ENCODE measurements around the gene AWAT1. TPM values are rescaled to one million over a fixed set of nuclear protein-coding genes. Genes with fewer than 3 reads are reported as not detected.
"Not testable (repeated sequence)": the region's sequence is repeated elsewhere in the genome, so short reads cannot be mapped to it uniquely, and the experiment has no call there.

Gene AWAT1
- polyA plus RNA-seq, 1 donor, result not detected

GRCh38 chrX:70262952-70263567, 28.6 kb downstream of the AWAT1 start:
- no peak for DNase-seq

- no peak for DNase-seq
Observed at GRCh38 chrX:70264784-70265183, 30.3 kb downstream of the AWAT1 start.

GRCh38 chrX:70268034-70268433, 33.6 kb downstream of the AWAT1 start, which contains the start of gene ARR3:
ARR3 (plus strand) TSS chrX:70268334; CDS start chrX:70269386, 1,052 bp downstream.
- no peak for DNase-seq

- not testable (repeated sequence) for DNase-seq
Observed at GRCh38 chrX:70274029-70274428, 39.6 kb downstream of the AWAT1 start.

GRCh38 chrX:70279081-70279480, 44.6 kb downstream of the AWAT1 start:
- no peak for DNase-seq

GRCh38 chrX:70280573-70280972, 46.1 kb downstream of the AWAT1 start:
- no peak for DNase-seq

GRCh38 chrX:70281951-70282350, 47.5 kb downstream of the AWAT1 start, which contains the start of gene RAB41:
RAB41 (plus strand) TSS chrX:70282172; CDS start chrX:70282218, 46 bp downstream.
- no peak for DNase-seq

- no peak for DNase-seq
Observed at GRCh38 chrX:70289168-70289792, 54.8 kb downstream of the AWAT1 start.

Other genes starting within 250 kb of the AWAT1 start
- gene AWAT2, start 184.7 kb upstream of the AWAT1 start, polyA plus RNA-seq (ENCODE audit: insufficient read length), result not detected
- gene OTUD6A, start 172.2 kb upstream of the AWAT1 start, polyA plus RNA-seq (ENCODE audit: insufficient read length), result not detected
- 117 TPM for gene IGBP1, start 101.2 kb upstream of the AWAT1 start, polyA plus RNA-seq (ENCODE audit: insufficient read length)
- not detected for gene DGAT2L6, start 57.2 kb upstream of the AWAT1 start, polyA plus RNA-seq (ENCODE audit: insufficient read length)
- gene P2RY4, start 25.5 kb downstream of the AWAT1 start, polyA plus RNA-seq (ENCODE audit: insufficient read length), result 0.25 TPM
- 0.41 TPM for gene ARR3, start 33.7 kb downstream of the AWAT1 start, polyA plus RNA-seq (ENCODE audit: insufficient read length)
- gene RAB41, start 47.5 kb downstream of the AWAT1 start, polyA plus RNA-seq (ENCODE audit: insufficient read length), result 0.36 TPM
- 32.5 TPM for gene PDZD11, start 55.3 kb downstream of the AWAT1 start, polyA plus RNA-seq (ENCODE audit: insufficient read length)
- gene KIF4A, start 55.4 kb downstream of the AWAT1 start, polyA plus RNA-seq (ENCODE audit: insufficient read length), result 5.2 TPM
- 0.35 TPM for gene GDPD2, start 188.7 kb downstream of the AWAT1 start, polyA plus RNA-seq (ENCODE audit: insufficient read length)
- gene DLG3, start 210.2 kb downstream of the AWAT1 start, polyA plus RNA-seq (ENCODE audit: insufficient read length), result 5.0 TPM